GM18909 (cell line): ENCODE data around the gene GLYR1.
"Not testable (repeated sequence)": the region's sequence is repeated elsewhere in the genome, so short reads cannot be mapped to it uniquely, and the experiment has no call there.

Experiments
- ATAC-seq: cut with Tn5 transposase; IDR thresholded peaks from one replicate; pipeline ENCODE4 v1.9.1; 2021; ENCODE audit warnings: mild to moderate bottlenecking; ENCODE audit not compliant: unreplicated experiment, poor library complexity

GLYR1 gene

GRCh38 chr16:4846901-4847773 lies at the start of gene GLYR1, which contains the start of gene UBN1:
GLYR1 (minus strand) TSS chr16:4847288; CDS start chr16:4847265, 23 bp downstream.
UBN1 (plus strand) TSS chr16:4847481; CDS start chr16:4852918, 5,437 bp downstream.
- ATAC-seq, result peak; percentile 88

GRCh38 chr16:4896761-4897160 lies 49.7 kb upstream of the GLYR1 start:
- not testable (repeated sequence) for ATAC-seq

- no peak for ATAC-seq
Observed at GRCh38 chr16:4895366-4895765, 48.3 kb upstream of the GLYR1 start.

- no peak for ATAC-seq
Observed at GRCh38 chr16:4894276-4895150, 47.4 kb upstream of the GLYR1 start.

GRCh38 chr16:4893103-4893862 lies 46.2 kb upstream of the GLYR1 start:
- ATAC-seq, result no peak

- no peak for ATAC-seq
Observed at GRCh38 chr16:4892361-4893102, 45.4 kb upstream of the GLYR1 start.

GRCh38 chr16:4891886-4892216 lies 44.8 kb upstream of the GLYR1 start:
- no peak for ATAC-seq

GRCh38 chr16:4891097-4891885 lies 44.2 kb upstream of the GLYR1 start:
- ATAC-seq, result no peak

- no peak for ATAC-seq
Observed at GRCh38 chr16:4890686-4891085, 43.6 kb upstream of the GLYR1 start.

GRCh38 chr16:4890026-4890425 lies 42.9 kb upstream of the GLYR1 start:
- no peak for ATAC-seq

- no peak for ATAC-seq
Observed at GRCh38 chr16:4888428-4889135, 41.5 kb upstream of the GLYR1 start.

GRCh38 chr16:4886151-4886550 lies 39.1 kb upstream of the GLYR1 start:
- no peak for ATAC-seq

- no peak for ATAC-seq
Observed at GRCh38 chr16:4884972-4885874, 38.1 kb upstream of the GLYR1 start.

GRCh38 chr16:4884209-4884608 lies 37.1 kb upstream of the GLYR1 start:
- no peak for ATAC-seq

- ATAC-seq, result no peak
Observed at GRCh38 chr16:4883501-4883900, 36.4 kb upstream of the GLYR1 start.

GRCh38 chr16:4882633-4883285 lies 35.7 kb upstream of the GLYR1 start:
- no peak for ATAC-seq
